CD1c-positive myeloid dendritic cell (primary cell): ENCODE results near the gene ZNF581.

Experiments
- DNase-seq: peaks from one replicate; pipeline ENCODE4 v3.0.0-alpha.2; 2016; ENCODE audit errors: extremely low spot score

The ZNF581 gene

DNA sequence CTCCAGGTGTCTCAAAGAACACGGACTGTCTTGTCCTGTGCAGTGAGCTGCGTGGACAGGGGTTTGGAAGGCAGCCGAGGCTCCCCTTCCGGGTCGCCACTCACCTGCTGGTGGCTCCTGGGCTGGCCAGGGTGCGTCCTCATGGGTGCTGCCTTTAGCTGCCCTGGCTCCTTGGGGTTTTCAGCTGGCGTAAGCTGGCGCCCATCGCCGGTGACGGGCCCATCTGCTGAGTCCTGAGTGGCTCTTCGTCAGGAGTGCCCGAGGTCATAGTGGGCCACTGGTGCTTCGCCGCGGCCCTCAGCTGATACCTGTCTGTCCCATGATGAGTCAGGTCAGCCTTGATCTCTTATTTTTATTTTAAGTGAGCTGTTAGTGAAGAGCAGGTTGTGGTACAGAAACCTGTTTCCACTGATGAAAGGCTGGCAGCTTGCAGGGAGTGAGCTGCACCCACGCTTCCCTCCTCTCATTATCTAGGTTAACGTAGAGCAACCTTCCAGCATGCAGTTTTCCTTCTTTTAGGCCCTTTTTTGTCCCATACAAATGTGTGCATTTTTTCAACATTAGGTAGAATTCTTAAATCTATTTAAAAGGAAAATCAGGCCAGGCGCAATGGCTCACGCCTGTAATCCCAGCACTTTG, 50.0 kb downstream of the ZNF581 start:
- no peak for DNase-seq

DNA sequence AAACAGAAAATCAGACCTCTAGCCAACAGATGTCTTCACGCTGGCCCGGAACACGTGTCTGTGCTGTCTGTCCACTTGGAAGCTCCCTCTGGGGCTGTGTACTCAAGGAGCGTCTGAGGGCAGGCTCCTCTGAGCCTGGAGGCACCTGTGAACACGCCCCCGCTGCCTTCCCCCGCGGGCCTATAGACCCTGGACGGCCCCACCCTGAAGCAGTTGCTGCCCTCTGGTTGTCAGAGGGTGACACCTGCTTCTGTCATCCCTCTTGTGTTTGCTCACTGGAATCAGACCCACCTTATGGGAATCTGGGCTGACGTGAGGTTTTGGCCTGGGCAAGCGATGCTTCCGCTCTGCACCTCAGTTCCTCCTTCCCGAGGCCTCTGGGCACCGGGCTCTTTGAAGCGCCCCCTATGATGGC, 50.8 kb downstream of the ZNF581 start:
- DNase-seq = no peak

DNA sequence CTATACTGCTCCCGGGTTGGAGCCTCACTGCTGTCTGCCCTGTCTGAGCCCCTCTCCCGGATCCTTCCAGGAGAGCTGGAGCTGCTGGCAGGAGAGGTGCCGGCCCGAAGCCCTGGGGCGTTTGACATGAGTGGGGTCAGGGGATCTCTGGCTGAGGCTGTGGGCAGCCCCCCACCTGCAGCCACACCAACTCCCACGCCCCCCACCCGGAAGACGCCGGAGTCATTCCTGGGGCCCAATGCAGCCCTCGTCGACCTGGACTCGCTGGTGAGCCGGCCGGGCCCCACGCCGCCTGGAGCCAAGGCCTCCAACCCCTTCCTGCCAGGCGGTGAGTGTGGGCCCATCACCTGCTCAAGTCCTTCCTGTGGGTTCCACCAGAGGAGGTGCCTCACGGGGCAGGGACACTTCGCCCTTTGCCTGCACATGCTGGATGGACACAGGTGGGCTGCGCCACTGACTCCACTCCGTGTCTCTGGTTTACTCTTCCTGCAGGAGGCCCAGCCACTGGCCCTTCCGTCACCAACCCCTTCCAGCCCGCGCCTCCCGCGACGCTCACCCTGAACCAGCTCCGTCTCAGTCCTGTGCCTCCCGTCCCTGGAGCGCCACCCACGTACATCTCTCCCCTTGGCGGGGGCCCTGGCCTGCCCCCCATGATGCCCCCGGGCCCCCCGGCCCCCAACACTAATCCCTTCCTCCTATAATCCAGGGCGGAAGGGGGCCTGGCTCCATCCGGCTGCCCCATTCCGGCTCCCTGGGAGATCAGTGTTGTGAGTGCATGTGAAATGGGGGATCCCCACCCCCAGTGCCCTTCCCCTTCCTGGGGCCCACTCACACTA, 51.4 kb downstream of the ZNF581 start:
- DNase-seq = no peak
